Activated CD4-positive, CD25-positive, alpha-beta regulatory T cell treated with anti-CD3 and anti-CD28 coated beads, Interleukin-2, amount 50 U/mL, for 72 hours (primary cell): ENCODE data around the gene BMI1.
"Not testable (repeated sequence)": the region's sequence is repeated elsewhere in the genome, so short reads cannot be mapped to it uniquely, and the experiment has no call there.

Experiments
- DNase-seq: peaks from one replicate; pipeline ENCODE4 v3.0.0; 2021

Gene BMI1

DNA sequence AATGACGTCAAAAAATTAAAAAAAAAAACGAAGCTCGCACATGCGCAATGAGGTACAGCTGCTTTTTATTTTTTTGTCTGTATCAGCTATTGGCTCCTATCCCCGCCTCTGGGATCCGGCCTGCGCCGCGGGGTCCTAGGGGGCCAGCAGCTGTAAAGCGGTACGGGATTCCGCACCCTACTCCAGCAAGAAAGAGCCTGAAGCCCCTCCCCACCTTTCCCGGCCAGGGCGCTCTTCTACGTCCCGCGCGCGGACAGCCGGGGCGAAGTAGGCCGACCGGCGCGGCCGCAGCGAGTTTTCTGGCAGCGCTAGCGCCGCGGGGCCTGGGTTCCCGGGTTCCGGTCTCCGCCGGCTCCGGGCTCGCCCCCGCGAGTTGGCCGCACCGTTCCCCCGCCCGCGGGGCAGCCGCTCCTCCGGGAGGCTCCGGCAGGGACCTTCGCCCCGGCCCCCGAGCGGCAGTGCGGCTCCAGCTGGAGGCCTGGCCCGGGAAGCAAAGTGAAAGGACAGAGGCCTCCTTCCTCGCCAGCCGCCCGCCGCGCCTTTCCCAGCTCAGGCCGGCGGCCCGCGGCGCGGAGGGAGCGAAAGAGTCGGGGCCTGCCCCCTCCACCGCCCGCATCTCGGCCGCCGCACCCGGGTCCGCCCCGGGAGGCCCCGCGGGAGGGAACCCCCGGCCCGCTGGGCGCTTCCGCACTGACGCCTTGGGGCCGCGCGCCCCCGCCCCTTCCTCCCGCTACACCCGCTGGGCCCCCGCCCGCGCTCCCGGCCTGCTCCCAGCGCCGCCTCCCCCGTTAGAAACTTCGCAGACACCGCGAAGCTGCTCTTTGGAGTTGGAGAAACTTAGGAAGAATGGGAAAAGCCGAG, 19.7 kb downstream of the BMI1 start:
- peak; percentile 69 for DNase-seq

DNA sequence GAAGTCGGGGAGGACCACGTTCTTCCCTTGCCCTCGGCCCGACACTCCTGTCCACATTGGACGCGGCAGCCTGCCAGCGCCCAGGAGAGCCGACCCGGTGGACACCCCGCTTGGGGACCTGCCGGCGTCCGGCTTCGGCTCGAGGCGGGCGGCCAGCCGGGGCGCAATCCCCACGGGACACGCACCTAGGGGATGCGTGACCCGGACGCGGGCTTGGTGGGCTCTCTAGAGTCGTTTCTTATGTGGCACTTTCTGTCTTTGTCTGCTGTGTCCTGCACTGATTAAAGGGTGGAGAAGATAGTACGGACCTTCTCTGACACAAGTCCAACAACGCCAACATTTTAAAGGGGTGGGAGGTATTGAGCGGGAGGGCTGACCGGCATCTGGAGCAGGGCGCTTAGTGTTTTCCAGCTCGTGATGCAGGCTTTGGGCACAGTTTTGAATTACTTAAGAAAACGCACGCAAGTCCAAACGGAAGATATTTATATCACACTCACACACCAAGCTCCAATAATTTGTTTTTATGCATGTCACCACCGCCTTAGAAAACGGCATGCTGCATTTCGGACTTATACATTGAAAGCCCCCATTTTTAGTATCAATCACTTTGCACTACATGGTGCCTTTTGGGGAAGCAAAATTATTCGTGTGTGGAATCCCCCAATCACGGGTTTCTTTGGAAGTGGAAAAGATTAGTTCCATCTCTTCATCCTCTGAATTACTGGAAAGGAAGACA, 20.5 kb downstream of the BMI1 start:
- DNase-seq, result no peak

DNA sequence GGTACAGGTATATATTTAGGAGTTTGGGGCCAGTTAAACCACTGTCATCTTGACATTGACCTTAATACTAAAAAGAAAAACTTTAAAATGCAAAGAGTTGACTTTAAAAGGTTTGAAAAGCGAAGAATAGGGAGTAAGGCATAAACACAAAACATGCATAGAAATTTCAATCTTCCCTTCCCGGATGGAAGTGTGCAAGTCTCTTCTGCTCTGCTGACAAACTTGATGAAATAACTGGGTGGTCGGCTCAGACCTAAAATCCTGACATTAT, 21.0 kb downstream of the BMI1 start:
- no peak for DNase-seq

DNA sequence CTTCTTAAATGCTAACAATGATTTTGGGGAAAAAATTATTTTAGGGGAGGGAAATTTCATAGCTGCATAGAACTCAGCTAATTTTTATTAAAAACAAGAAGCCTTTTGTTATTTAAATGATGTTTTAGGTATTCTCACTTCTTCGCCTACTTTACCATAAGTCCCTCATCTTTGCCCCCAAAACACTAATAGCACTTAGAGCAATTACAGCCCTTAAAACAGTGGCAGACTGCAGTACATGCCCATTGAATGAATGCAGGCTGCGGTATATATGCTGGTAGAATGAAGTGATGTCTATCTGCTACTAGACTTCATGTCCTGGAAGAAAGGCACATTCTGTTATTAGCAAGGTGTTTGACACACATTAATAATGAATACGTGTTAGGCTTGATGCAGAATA, 21.5 kb downstream of the BMI1 start:
- no peak for DNase-seq

DNA sequence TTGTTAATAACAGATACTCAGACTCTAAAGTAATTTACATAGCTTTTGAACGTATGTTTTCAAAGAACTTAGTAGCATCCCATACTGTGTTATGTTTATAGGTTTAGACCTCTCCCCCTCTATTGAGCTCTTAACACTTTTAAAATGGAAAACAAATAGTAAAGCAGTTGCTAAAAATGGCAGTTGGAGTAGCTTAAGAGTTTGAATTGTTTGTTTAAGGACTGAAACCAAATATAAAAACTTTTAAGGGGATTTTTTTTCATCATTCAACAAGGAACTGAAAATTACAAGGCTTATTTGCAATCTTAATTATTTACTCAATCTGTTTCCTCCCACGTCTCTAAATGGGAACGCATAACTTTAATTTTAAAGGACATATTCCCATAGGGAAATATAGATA, 22.8 kb downstream of the BMI1 start:
- DNase-seq, result no peak

DNA sequence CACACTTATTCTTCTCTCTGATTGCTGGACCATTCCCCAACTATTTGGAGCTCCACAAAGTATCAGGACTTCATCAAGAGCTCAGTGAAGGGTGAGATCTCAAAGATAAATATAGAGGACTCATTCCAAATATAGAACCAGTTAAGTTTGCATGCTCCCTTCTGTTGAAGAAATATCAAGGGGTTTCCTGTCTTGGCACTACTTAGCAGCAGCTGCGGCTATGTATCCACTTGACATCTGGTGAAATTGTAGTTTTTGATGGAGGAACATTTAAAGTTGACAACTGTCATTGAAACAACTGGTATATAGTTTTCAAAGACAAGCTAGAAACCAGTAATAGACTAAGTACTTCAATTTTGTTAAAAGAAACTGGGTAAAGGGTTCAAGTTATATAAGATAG, 23.4 kb downstream of the BMI1 start:
- no peak for DNase-seq

DNA sequence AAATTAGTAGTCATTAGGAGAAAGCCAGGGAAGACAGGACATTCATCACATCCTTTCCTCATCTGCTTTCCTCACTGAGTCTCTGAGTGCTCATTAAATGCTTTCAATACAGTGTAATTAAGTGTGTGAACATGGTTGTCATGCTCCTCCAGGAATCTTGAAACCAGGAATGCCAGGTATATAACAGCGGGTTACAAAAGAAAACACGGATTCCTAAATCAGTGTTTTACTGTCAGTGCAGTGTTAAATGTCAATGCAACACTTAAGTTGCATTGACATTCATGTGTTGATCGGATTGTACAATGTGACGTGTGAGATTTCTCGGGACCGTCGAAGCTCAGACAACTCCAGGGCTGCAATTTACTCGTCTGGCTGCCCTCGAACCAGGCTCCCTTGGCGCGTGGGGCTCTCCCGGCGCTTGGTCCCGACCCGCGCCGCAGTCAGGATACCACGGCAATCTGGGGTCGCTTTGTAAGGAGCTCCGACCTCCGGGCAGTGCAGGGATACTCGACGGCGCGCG, 23.9 kb downstream of the BMI1 start:
- DNase-seq, result no peak

DNA sequence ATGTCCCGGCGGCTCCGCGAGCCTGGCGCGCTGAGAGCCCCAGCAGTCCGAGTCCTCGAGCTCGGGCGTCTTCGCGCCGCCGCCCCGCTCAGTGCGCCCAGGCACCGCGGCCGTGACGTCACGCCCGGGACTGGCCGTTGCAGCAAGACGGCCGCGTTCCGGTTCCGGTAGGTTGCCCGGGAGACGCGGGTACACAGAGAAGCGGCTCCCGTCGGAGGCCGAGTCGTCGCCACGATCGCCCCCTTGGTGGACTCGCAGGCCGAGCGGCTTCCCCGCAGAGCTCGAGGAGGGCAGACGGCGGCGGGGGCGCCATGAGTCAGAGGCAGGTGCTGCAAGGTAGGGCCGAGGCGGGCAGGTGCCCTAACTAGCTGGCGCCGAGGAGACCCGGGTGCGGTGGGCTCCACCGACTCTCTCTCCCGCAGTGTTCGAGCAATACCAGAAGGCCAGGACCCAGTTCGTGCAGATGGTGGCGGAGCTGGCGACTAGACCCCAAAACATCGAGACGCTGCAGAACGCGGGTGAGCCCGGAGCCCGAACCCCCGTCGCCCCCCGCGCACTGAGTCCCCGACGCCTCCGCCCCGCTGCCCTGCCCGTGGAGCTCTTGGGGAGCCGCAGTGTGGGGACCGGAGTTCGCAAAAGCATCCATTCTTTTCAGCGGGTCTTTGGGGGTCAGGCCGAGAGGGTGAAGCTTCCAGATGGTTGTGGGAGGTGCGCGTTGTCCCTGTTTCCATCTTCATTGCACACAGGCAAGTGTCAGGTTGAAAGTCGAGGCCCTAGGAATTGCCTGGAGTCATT, 24.6 kb downstream of the BMI1 start, which contains the start of gene SPAG6:
Gene SPAG6, plus strand, starts transcription at position 196 of the 795 bp plus-strand sequence. Its CDS starts 116 bp downstream, at position 312.
- DNase-seq, result peak; percentile 59

DNA sequence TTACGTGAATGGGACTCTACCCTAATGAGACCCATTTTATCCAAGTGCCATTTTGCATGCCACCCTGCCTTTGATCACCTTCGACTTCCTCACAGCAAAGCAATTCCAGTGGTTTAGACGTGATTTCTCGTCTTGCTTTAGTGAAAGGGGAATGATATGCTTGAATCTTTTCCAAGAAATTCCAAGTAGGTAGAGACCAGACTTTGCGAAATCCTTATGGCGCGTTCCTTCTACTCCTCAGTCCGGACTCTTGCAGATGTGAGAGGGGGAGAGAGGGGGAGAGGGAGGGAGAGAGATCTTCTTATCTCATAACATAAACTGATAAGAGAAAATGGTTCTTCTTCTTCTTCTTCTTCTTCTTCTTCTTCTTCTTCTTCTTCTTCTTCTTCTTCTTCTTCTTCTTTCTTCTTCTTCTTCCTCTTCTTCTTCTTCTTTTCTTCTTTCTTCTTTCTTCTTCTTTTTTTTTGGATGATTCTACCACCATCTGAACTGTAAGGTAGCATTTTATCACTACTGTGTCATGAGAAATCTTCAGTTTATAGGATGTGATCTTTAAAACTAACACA, 25.3 kb downstream of the BMI1 start:
- DNase-seq, result no peak

DNA sequence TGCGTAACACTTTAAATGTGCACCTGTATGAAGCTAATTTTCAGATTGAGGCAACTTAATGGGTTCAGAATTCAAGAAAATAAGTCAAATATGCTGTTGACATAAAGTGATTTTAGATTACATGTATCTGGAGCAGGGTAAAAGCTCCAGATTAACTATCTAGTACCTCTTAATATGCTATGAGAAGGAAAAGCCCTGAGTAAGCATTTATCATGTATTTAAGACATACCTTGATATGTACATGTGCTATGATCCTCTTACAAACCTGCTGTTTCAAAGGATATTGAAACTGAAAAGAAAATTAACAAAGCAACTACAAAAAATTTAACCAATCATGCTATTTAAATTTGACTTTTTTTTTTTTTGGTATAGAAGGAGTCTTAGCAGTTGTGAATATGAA, 28.9 kb downstream of the BMI1 start:
- DNase-seq, result no peak

DNA sequence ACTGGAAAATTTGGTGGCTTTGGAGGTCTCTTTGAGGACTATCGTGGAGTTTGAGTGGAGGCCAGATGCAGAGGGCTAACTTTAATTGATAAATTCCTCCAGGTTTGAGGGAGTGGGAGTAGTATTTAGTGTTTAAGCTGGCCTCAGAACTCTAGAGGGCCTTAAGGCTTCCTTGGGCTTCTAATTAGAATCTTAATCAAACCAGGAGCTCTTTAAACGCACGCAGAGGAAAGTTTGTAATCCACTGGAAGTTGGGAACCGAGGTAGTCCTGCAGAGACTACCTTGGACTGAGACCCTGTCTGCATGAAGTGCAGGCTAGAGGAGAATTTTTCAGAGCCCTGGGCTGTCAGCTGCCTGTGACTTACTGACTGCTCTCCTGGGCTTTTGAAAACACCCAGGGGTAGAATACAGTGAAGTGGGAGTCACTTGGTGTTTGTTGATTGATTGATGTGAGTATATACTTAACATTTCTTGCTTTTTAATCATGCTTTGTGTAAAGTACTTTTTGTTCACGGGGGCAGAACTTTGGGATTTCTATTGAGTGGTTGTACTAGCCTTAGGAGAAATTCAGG, 30.3 kb downstream of the BMI1 start:
- DNase-seq, result no peak

DNA sequence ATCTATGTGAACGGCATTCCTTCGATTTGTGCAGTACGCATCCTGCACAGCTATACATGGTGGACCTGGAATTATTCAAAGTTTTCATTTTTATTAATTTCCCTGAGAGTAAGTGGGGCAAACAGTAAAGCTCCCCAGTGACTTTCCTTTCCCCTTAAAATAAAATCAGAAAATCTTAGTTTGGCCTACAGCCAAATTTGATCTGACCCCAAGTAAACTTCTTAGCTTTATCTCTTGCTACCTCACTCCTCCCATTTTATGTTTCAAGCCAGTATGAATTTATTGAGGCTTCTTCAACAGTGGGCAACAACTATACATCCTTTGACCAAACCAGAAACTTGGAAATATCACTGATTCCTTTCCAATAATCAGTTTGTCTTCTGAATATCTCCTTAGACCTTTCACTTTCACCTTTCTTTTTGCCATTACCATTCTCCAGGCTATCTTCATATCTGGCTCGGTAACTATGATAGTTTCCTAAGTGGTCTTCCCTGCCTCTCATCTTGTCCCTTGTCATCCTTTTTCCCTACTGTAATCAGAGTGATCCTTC, 35.5 kb downstream of the BMI1 start:
- DNase-seq, result no peak

DNA sequence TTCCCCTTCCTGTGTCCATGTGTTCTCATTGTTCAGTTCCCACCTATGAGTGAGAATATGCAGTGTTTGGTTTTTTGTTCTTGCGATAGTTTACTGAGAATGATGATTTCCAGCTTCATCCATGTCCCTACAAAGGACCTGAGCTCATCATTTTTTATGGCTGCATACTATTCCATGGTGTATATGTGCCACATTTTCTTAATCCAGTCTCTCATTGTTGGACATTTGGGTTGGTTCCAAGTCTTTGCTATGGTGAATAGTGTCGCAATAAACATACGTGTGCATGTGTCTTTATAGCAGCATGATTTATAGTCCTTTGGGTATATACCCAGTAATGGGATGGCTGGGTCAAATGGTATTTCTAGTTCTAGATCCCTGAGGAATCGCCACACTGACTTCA, 36.9 kb downstream of the BMI1 start:
- not testable (repeated sequence) for DNase-seq

DNA sequence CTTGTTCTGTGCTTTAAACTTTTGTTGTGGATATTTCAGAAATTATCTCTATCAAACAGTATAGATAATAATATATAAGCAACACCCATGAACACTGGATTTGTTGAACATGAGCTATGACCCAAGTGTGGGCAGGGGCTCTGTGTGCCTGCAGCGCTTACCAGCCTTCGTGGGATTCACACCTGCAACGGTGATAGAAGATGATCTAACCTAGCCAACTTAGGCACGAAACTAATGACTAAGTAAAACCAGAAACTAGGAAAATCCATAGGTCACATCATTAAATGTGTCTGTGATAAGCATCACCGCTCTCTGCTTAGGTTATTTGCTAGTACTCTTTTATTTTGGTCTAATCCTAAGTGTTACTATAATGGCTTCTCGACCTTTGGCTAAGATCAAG, 42.4 kb downstream of the BMI1 start:
- no peak for DNase-seq

DNA sequence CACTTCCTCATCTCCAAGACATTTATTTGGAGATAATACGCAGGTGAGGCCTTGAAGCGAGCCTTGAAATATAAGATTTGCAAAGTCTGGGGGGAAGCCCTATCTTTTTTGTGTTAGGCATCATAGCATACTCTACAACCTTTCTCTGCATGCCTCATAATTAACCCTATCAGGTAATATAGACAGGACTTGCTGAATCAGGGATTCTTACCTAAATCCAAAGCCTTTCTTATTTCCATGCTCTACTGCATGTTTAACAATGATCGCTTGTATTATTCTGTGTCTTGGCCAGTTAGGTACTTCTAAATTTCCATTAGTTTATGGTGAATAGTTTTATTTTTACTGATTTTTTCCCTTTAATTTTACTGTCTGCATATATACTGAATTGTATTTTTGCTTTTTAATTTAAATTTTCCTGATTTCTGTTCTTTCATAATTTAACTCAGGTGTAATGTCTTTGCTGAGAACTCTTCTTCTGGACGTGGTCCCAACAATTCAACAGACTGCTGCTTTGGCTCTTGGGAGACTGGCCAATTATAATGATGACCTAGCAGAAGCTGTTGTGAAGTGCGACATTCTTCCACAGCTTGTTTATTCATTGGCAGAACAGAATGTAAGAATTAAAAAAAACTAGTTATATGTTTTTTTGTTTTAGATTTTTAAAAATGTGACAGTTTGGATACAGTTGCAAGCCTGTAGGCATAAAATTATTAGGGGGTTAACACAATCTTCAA, 43.7 kb downstream of the BMI1 start:
- DNase-seq, result no peak

DNA sequence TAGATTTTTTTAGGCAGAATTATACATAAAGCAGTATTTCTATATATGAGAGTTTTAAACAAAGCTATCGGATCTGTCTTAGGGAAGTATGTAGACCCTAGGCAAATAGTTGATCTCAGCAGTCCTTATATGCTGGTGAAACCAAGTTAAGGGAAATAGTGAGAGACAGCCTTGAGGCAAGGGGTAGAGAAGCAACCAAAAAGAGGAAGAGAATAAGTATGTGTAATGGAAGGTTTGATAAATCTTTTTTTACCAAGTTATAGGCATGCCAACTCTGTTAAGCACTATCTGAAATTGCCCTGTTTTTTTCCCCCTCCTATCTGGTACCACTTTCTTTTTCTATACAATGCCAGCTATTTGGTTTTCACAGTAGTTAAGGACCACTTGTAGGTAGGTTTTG, 44.3 kb downstream of the BMI1 start:
- no peak for DNase-seq

DNA sequence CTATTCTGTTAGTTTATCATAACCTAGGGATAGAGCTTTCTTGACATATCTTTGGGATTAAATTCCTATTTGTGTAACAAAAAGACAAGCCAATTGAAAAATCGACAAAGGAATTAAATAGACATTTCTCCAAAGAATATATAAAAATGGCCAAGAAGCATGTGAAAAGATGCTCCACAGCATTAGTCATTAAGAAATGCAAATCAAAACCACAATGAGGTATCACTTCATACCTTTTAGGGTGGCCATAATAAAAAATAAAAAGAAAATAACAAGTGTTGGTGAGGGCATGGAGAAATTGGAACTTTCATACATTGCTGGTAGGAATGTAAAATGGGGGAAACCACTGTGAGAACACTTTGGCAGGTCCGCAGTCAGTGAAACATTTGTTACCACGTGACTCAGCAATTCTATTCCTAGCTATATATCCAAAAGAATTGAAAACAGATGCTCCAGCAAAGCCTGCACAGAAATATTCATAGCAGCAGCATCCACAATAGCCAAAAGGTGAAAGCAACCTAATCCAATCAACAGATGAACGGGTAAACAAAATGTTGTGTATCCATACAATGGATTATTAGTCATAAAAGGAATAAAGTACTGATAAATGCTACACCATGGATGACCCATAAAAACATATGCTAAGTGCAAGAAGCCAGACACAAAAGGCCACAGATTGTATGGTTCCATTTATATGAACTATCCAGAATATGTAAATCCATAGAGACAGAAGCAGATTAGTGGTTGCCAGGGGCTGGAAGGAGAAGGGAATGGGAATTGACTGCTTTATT, 44.9 kb downstream of the BMI1 start:
- no peak for DNase-seq

DNA sequence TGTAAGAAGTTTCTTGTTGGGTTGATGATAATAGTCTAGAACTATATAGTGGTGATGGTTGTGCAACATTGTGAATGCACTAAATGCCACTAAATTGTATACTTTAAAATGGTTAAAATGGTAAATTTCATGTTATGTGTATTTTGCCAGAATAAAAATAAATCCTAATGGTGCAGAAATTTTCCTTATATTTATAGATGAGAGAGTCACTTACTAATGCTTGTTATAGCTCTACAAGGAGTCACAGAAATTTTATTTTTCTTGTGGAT, 45.5 kb downstream of the BMI1 start:
- DNase-seq, result no peak

DNA sequence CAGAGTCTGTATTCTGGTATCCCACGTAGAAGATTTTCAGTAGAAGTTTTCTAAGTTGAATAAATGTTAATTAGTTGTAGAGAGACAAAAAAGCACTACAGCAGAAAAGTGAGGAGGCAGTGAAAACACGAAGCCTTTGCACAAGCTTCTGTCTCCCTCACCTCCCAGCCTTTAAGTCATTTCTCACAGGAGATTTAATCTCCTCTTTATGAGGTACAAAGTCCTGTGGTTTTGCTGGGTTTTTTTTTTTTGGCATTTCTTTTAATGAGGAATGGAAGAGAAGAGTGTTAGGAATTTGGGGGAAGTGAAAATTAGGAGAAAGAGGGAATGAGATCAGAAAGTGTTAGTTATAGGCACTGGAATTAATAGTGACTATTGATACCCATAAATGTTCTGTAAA, 45.9 kb downstream of the BMI1 start:
- no peak for DNase-seq

DNA sequence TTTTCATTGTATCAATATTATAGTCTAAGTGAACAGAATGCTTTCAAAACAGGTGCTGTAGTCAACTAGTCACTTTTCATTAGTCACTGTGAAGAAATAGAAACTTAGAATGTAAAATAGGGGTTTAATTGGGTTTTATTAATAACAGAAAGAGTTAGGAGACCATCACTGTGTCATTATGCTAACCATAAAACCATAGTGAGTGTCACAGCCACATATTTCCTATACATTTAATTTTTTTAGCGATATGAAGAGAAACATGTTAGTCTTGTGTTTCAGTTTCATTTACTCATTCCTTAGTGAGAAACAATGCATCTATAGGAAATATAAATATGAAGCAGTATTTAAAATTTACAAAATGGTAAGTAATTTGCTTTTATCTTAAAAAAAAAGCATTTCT, 46.6 kb downstream of the BMI1 start:
- no peak for DNase-seq

DNA sequence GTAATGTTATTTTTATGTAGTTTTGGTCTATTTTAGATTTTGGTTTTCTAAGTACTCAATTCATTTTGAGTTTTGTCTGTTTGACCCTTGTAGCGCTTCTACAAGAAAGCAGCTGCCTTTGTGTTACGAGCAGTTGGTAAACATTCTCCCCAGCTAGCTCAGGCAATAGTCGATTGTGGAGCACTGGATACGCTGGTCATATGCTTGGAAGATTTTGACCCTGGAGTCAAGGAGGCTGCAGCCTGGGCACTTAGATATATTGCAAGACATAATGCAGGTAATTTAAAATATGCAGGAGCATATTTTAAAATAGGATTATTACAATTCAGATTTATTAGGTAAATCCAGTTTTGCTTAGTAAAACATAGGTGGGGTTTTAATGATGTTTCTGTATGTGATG, 47.5 kb downstream of the BMI1 start:
- DNase-seq, result no peak
